Astrocyte (in vitro differentiated cells and primary cell): Measurements from ENCODE around the gene SPPL2B.

ENCODE experiments used
- CTCF ChIP-seq: IDR thresholded peaks from 2 replicates; pipeline ENCODE4 v1.5.1; 2011; ENCODE audit warnings: low read depth, mild to moderate bottlenecking, inconsistent platforms, low read length, moderate library complexity; ENCODE audit not compliant: insufficient read depth
- EZH2 ChIP-seq: IDR thresholded peaks from 2 replicates; pipeline ENCODE4 v1.6.1; 2012; ENCODE audit warnings: mild to moderate bottlenecking, low read length, inconsistent platforms; ENCODE audit not compliant: insufficient read depth

DNA sequence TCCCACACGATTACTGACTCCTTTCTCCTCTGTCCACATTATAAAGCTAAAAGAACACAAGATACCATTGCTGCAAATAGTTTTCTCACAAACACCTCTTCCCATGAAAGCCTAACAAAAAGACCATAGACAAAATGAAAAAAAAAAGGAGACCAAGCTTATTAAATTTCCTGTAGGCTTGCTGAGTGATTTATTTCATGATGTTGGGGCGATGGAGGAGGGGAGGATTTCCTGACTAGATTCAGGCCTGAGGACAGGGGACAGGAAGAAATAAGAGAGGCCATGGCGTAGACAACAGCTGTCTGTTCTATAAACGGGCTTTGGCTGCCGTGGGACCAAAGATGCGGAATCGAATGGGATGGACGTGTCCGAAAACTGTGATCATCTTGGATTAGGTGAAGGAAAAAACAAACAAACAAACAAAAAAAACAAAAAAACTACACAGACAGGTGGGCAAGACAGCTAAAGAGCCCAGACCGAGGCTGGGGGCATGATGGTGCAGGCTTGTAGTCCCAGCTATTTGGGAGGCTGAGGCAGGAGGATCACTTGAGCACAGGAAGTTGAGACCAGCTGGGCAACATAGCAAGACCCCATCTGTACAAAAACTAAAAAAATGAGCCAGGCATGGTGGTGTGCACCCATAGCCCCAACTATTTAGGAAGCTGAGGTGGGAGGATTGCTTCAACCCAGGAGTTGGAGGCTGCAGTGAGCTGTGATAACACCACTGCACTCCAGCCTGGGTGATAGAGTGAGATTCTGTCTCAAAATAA lies 36.9 kb downstream of the SPPL2B start:
- TF ChIP-seq CTCF = no peak
- TF ChIP-seq EZH2 = no peak
